Astrocyte of the cerebellum (primary cell): ENCODE measurements around the gene MAP2K1.

ENCODE experiments used
- DNase-seq: peaks from one replicate; pipeline ENCODE4 v3.0.0-alpha.2; 2011; ENCODE audit warnings: low read depth
- H3K4me3 ChIP-seq: 2 replicates; pipeline ENCODE4 v1.5.1; 2011; ENCODE audit warnings: mild to moderate bottlenecking, low read depth, low read length, moderate library complexity
- CTCF ChIP-seq: IDR thresholded peaks from 2 replicates; pipeline ENCODE4 v1.5.1; 2012; ENCODE audit warnings: low read length, low read depth, moderate library complexity, mild to moderate bottlenecking; ENCODE audit errors: missing control alignments
- in situ Hi-C: cut with HindIII; loops from 2 replicates; pipeline ENCODE4 v1.10.0; 2017; ENCODE audit warnings: low sequenced_read_pairs

MAP2K1 gene

GRCh38 chr15:66394915-66395314 lies 8.2 kb downstream of the MAP2K1 start:
- peak; percentile 6 for TF ChIP-seq CTCF
- DNase-seq, result no peak
- H3K4me3 ChIP-seq, result no peak overlapping the region
- in situ Hi-C loops, result no loop called here

- H3K4me3 ChIP-seq, result no peak overlapping the region
- TF ChIP-seq CTCF, result no peak
- in situ Hi-C loops, result no loop called here
- DNase-seq, result no peak
Measured at GRCh38 chr15:66399276-66399675, 12.6 kb downstream of the MAP2K1 start.

- no peak overlapping the region for H3K4me3 ChIP-seq
- in situ Hi-C loops, result loop anchor here (5.0 to 25.0 kb wide), 2 partner anchors 77 to 88 kb away; no protein-coding TSS in a partner anchor
- DNase-seq, result no peak
- no peak for TF ChIP-seq CTCF
Measured at GRCh38 chr15:66400351-66400774, 13.7 kb downstream of the MAP2K1 start.

- in situ Hi-C loops, result loop anchor here (5.0 to 25.0 kb wide), 2 partner anchors 76 to 89 kb away; no protein-coding TSS in a partner anchor
- no peak overlapping the region for H3K4me3 ChIP-seq
- TF ChIP-seq CTCF, result peak; percentile 4
- no peak for DNase-seq
Measured at GRCh38 chr15:66401130-66402021, 14.7 kb downstream of the MAP2K1 start.

GRCh38 chr15:66402761-66403284 lies 16.1 kb downstream of the MAP2K1 start:
- TF ChIP-seq CTCF, result no peak
- in situ Hi-C loops, result loop anchor here (5.0 to 25.0 kb wide), 2 partner anchors 74 to 91 kb away; no protein-coding TSS in a partner anchor
- H3K4me3 ChIP-seq, result no peak overlapping the region
- no peak for DNase-seq

- no peak for TF ChIP-seq CTCF
- in situ Hi-C loops, result loop anchor here (5.0 to 25.0 kb wide), 2 partner anchors 74 to 91 kb away; no protein-coding TSS in a partner anchor
- no peak overlapping the region for H3K4me3 ChIP-seq
- DNase-seq, result no peak
Measured at GRCh38 chr15:66403323-66403722, 16.6 kb downstream of the MAP2K1 start.
